Measurements from ENCODE around the gene CNTN4. TPM values are rescaled to one million over a fixed set of nuclear protein-coding genes. Genes with fewer than 3 reads are reported as not detected.

Gene CNTN4
- total RNA-seq, 1 experiment from 2014 or later, result 1.6 TPM

GRCh38 chr3:2653706-2654105, 555.0 kb downstream of the CNTN4 start:
- Histone ChIP-seq H3K9me3 (ENCODE audit: control insufficient read depth, low read depth, low read length) (no peaks in the 10 kb centered on the region), H3K18ac (ENCODE audit: insufficient read length, low read depth, low read length) (no peak overlapping the region), H2BK120ac (ENCODE audit: low read depth, low read length, poor library complexity, severe bottlenecking) (no peak overlapping the region), H3K27ac (ENCODE audit: insufficient read length, low read depth, low read length) (no peak overlapping the region), H2AK5ac (ENCODE audit: insufficient read length, low read length) (no peak overlapping the region), H3K79me1 (ENCODE audit: insufficient read depth, low read depth, low read length, poor library complexity, severe bottlenecking) (no peaks in the 10 kb centered on the region), H4K20me1 (ENCODE audit: control insufficient read depth, insufficient read depth, insufficient read length) (no peaks in the 10 kb centered on the region), H2AFZ (ENCODE audit: low read length) (no peak overlapping the region), H3K79me2 (ENCODE audit: insufficient read depth, low read length) (no peaks in the 10 kb centered on the region), H2BK12ac (ENCODE audit: insufficient read length, low read depth, low read length) (no peak overlapping the region), H3K23ac (ENCODE audit: insufficient read length, low read depth, low read length) (no peak overlapping the region), H4K91ac (ENCODE audit: insufficient read length, low read depth, low read length) (no peak overlapping the region), H3K4me2 (ENCODE audit: insufficient read depth, insufficient read length, low read length) (no peak overlapping the region), H3K9ac (ENCODE audit: extremely low read depth, insufficient read length, low read length) (no peak overlapping the region), H3K14ac (ENCODE audit: insufficient read depth, low read length) (no peak overlapping the region), H3K27me3 (ENCODE audit: insufficient read depth, low read length) (no peaks in the 10 kb centered on the region), H4K5ac (ENCODE audit: insufficient read length, low read depth, low read length) (no peak overlapping the region), H3K56ac (ENCODE audit: insufficient read length, low read depth, low read length) (no peak overlapping the region), H3K23me2 (ENCODE audit: insufficient read length, low read depth, low read length, poor library complexity, severe bottlenecking) (no peaks in the 10 kb centered on the region), H2BK20ac (ENCODE audit: low read depth, low read length, poor library complexity, severe bottlenecking) (no peak overlapping the region), H3K4me1 (ENCODE audit: insufficient read depth, low read length) (peaks cover 8% of the 10 kb centered on the region; the same call in 1 of the 2 replicates), H3T11ph (ENCODE audit: low read length) (no peak overlapping the region), H2BK15ac (ENCODE audit: low read depth, low read length) (no peak overlapping the region), H2BK5ac (ENCODE audit: insufficient read length, low read length) (no peak overlapping the region), H4K8ac (replicated peaks; ENCODE audit: insufficient read length, low read depth, low read length) (no peak overlapping the region), H3K4ac (ENCODE audit: low read depth, low read length) (no peak overlapping the region)
- TF ChIP-seq, protein P1, sequence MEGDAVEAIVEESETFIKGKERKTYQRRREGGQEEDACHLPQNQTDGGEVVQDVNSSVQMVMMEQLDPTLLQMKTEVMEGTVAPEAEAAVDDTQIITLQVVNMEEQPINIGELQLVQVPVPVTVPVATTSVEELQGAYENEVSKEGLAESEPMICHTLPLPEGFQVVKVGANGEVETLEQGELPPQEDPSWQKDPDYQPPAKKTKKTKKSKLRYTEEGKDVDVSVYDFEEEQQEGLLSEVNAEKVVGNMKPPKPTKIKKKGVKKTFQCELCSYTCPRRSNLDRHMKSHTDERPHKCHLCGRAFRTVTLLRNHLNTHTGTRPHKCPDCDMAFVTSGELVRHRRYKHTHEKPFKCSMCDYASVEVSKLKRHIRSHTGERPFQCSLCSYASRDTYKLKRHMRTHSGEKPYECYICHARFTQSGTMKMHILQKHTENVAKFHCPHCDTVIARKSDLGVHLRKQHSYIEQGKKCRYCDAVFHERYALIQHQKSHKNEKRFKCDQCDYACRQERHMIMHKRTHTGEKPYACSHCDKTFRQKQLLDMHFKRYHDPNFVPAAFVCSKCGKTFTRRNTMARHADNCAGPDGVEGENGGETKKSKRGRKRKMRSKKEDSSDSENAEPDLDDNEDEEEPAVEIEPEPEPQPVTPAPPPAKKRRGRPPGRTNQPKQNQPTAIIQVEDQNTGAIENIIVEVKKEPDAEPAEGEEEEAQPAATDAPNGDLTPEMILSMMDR (conservative IDR thresholded peaks at IDR 0.05), result no peak
- H3K27ac Mint-ChIP-seq, result peak overlapping the region; percentile 0 to 72 (median 33); a peak in 4 of 7 replicates
- H3K36me3 Mint-ChIP-seq (ENCODE audit: insufficient read depth in 1 of 3, low read depth in 3 of 3), result peaks cover 0 to 10% (median 10%) of the 10 kb centered on the region in 3 experiments; a peak in 4 of 7 replicates
- no CpG with 5 or more reads among the region's 1 CpG for WGBS (ENCODE audit: extremely low coverage, insufficient read length, low lambda C conversion rate)
- peaks cover 7 to 9% of the 10 kb centered on the region in 2 experiments for H3K9me3 Mint-ChIP-seq
- DNase-seq, result no peak
- no peak overlapping the region for H3K4me3 Mint-ChIP-seq
- H3K27me3 Mint-ChIP-seq (ENCODE audit: low read depth), result no peaks in the 10 kb centered on the region
- H3K4me1 Mint-ChIP-seq, result peaks cover 62 to 67% of the 10 kb centered on the region in 2 experiments

Data from H9 (cell line).